Gastrocnemius medialis (tissue), 4 donors: Measurements from ENCODE around the gene DSCAML1.

Experiments used
- CTCF ChIP-seq, 5 experiments: fragments of 450-650 bp in 3 of 5; fragments of 200-600 bp in 2 of 5; sonication (generic) in 2 of 5; IDR thresholded peaks in 4 of 5; conservative IDR thresholded peaks in 1 of 5; 1 replicate in 4 of 5; 2 replicates in 1 of 5; pipeline ENCODE4 v1.5.1; 2016 to 2019; ENCODE audit warnings: antibody characterized with exemption in 5 of 5, mild to moderate bottlenecking in 3 of 5, moderate library complexity in 3 of 5
- POLR2A ChIP-seq, 2 donors: fragments of 450-650 bp; IDR thresholded peaks; one replicate each; pipeline ENCODE4 v1.6.1; 2017; ENCODE audit warnings: antibody characterized with exemption in 2 of 2, mild to moderate bottlenecking in 2 of 2, moderate library complexity in 2 of 2

DNA sequence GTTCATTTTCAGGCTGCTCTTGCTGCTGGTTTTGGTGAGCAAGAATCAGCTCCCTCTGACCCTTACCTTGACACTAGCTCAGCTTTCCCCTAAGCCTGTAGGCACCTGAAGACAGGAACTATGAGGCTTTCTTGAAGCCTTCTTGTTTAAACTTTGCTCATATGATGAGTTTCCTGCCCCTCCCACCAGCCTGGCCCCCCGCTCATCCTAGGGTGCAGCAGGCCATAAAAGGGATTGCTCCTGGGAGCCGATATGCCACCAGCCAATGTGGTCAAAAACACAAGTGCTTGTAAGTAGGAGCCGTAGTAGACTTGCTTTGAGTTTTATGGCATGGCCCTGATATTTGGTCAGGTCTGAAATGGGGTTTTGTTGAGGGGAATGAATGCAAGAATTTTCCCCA lies 164.7 kb downstream of the DSCAML1 start:
- TF ChIP-seq CTCF (IDR thresholded peaks at IDR 0.05 in 4 of 5, conservative IDR thresholded peaks at IDR 0.05 in 1 of 5) (no peak), POLR2A (IDR thresholded peaks at IDR 0.05) (no peak)
